GM19438 (cell line): ENCODE data around the gene HTR3E.
"Not testable (repeated sequence)": the region's sequence is repeated elsewhere in the genome, so short reads cannot be mapped to it uniquely, and the experiment has no call there.

Experiments
- ATAC-seq: cut with Tn5 transposase; IDR thresholded peaks from one replicate; pipeline ENCODE4 v1.9.1; 2021; ENCODE audit warnings: low read depth; ENCODE audit not compliant: unreplicated experiment

The HTR3E gene

GRCh38 chr3:184096811-184097383 lies at the start of gene HTR3E:
HTR3E (plus strand) TSS chr3:184097064; CDS start chr3:184097530, 466 bp downstream.
- no peak for ATAC-seq

GRCh38 chr3:184050217-184050847 lies 46.5 kb upstream of the HTR3E start:
- ATAC-seq = no peak

- ATAC-seq = no peak
These were observed 44.1 kb upstream of the HTR3E start, which contains the start of gene HTR3C for GRCh38 chr3:184052767-184053166. HTR3C (plus strand) TSS chr3:184053047; CDS start chr3:184053081, 34 bp downstream.

- ATAC-seq = no peak
These were observed 38.8 kb upstream of the HTR3E start for GRCh38 chr3:184058029-184058428.

GRCh38 chr3:184059424-184059823 lies 37.4 kb upstream of the HTR3E start:
- no peak for ATAC-seq

- ATAC-seq = no peak
These were observed 34.2 kb upstream of the HTR3E start for GRCh38 chr3:184062637-184063036.

GRCh38 chr3:184066211-184066610 lies 30.7 kb upstream of the HTR3E start:
- ATAC-seq = no peak

- no peak for ATAC-seq
These were observed 29.2 kb upstream of the HTR3E start for GRCh38 chr3:184067573-184068055.

GRCh38 chr3:184068344-184068743 lies 28.5 kb upstream of the HTR3E start:
- no peak for ATAC-seq

GRCh38 chr3:184071142-184071541 lies 25.7 kb upstream of the HTR3E start:
- ATAC-seq = not testable (repeated sequence)

- no peak for ATAC-seq
These were observed 23.2 kb upstream of the HTR3E start for GRCh38 chr3:184073621-184074020.

- no peak for ATAC-seq
These were observed 21.0 kb upstream of the HTR3E start for GRCh38 chr3:184075901-184076300.

- no peak for ATAC-seq
These were observed 19.0 kb upstream of the HTR3E start for GRCh38 chr3:184077881-184078280.

GRCh38 chr3:184078851-184079250 lies 18.0 kb upstream of the HTR3E start:
- ATAC-seq = no peak

GRCh38 chr3:184081116-184081830 lies 15.6 kb upstream of the HTR3E start:
- ATAC-seq = no peak

GRCh38 chr3:184082034-184082433 lies 14.8 kb upstream of the HTR3E start:
- ATAC-seq = no peak

GRCh38 chr3:184082465-184082864 lies 14.4 kb upstream of the HTR3E start:
- no peak for ATAC-seq

GRCh38 chr3:184085389-184085852 lies 11.4 kb upstream of the HTR3E start:
- ATAC-seq = no peak

GRCh38 chr3:184092199-184092598 lies 4.7 kb upstream of the HTR3E start:
- no peak for ATAC-seq

GRCh38 chr3:184097556-184097955 lies 692 bp downstream of the HTR3E start:
- ATAC-seq = no peak
